Fibroblast of lung (primary cell): ENCODE results near the gene PPARGC1A.

Experiments used
- CTCF ChIP-seq, 2 donors: IDR thresholded peaks in 1 of 2; conservative IDR thresholded peaks in 1 of 2; 1 replicate in 1 of 2; 2 replicates in 1 of 2; pipeline ENCODE4 v1.5.1; 2011 to 2012; ENCODE audit warnings: low read length in 2 of 2, control low read depth in 1 of 2, inconsistent platforms in 1 of 2, low read depth in 1 of 2, mild to moderate bottlenecking in 1 of 2
- EZH2 ChIP-seq: IDR thresholded peaks from 2 replicates; pipeline ENCODE4 v1.5.1; 2012; ENCODE audit warnings: low read length, control low read depth, mild to moderate bottlenecking; ENCODE audit errors: missing control alignments

- TF ChIP-seq CTCF (conservative IDR thresholded peaks at IDR 0.05 in 1 of 2, IDR thresholded peaks at IDR 0.05 in 1 of 2; ENCODE audit: low read depth in 1 of 2, low read length in 2 of 2) (no peak), EZH2 (no peak)
These were observed 144.5 kb downstream of the PPARGC1A start for GRCh38 chr4:23745377-23745776.
